AG09309 (cell line): ENCODE results near the gene ABTB1.

ENCODE experiments used
- DNase-seq: peaks from one replicate; pipeline ENCODE4 v3.0.0-alpha.2; 2010; ENCODE audit warnings: low read depth
- H3K4me3 ChIP-seq: 2 replicates; pipeline ENCODE4 v1.5.1; 2011; ENCODE audit warnings: mild to moderate bottlenecking, low read depth, low read length, moderate library complexity; ENCODE audit not compliant: control insufficient read depth
- CTCF ChIP-seq: IDR thresholded peaks from 2 replicates; pipeline ENCODE4 v1.5.1; 2011; ENCODE audit warnings: mild to moderate bottlenecking, low read depth, low read length, inconsistent platforms; ENCODE audit not compliant: insufficient read depth, control insufficient read depth; ENCODE audit errors: missing control alignments

ABTB1 gene

GRCh38 chr3:127685708-127686511 lies 13.2 kb downstream of the ABTB1 start:
- no peak for TF ChIP-seq CTCF
- no peak overlapping the region for H3K4me3 ChIP-seq
- DNase-seq: no peak

GRCh38 chr3:127686512-127686894 lies 13.8 kb downstream of the ABTB1 start:
- DNase-seq: no peak
- H3K4me3 ChIP-seq: no peak overlapping the region
- no peak for TF ChIP-seq CTCF

- no peak for TF ChIP-seq CTCF
- H3K4me3 ChIP-seq: no peak overlapping the region
- no peak for DNase-seq
Observed at GRCh38 chr3:127687228-127687737, 14.5 kb downstream of the ABTB1 start.

- no peak for DNase-seq
- no peak overlapping the region for H3K4me3 ChIP-seq
- no peak for TF ChIP-seq CTCF
Observed at GRCh38 chr3:127688022-127688415, 15.3 kb downstream of the ABTB1 start.

- no peak overlapping the region for H3K4me3 ChIP-seq
- DNase-seq: no peak
- no peak for TF ChIP-seq CTCF
Observed at GRCh38 chr3:127688416-127689265, 15.9 kb downstream of the ABTB1 start.

GRCh38 chr3:127689266-127689860 lies 16.6 kb downstream of the ABTB1 start:
- no peak overlapping the region for H3K4me3 ChIP-seq
- no peak for TF ChIP-seq CTCF
- DNase-seq: no peak
